ENCODE measurements around the gene TCTN2. TPM values are rescaled to one million over a fixed set of nuclear protein-coding genes. Genes with fewer than 3 reads are reported as not detected.

Gene TCTN2
- 15.7 to 16.8 TPM (median 16.8 TPM) in 3 replicates for total RNA-seq

GRCh38 chr12:123670882-123671728 lies at the start of gene TCTN2:
Gene TCTN2, plus strand, starts transcription at chr12:123671113. Its CDS starts 128 bp downstream, at chr12:123671241.
- Mint-ChIP-seq H3K4me1 (peaks cover 11% of the 10 kb centered on the region), H3K9me3 (peaks cover 8% of the 10 kb centered on the region), H3K27me3 (ENCODE audit: low read depth) (no peaks in the 10 kb centered on the region), H3K4me3 (peak within 1 kb of the TSS; percentile 91), H3K27ac (peak within 1 kb of the TSS; percentile 53), H3K36me3 (peaks cover 13% of the 10 kb centered on the region)
- TF ChIP-seq CTCF (IDR thresholded peaks at IDR 0.05; ENCODE audit: unreplicated experiment), result no peak
- DNase-seq (ENCODE audit: low spot score in 2 of 2, unreplicated experiment in 2 of 2), result peak; percentile 94 to 96

GRCh38 chr12:123621619-123622530 lies 49.0 kb upstream of the TCTN2 start:
- no peak for TF ChIP-seq CTCF (IDR thresholded peaks at IDR 0.05; ENCODE audit: unreplicated experiment)
- no peaks in the 10 kb centered on the region for H3K27me3 Mint-ChIP-seq (ENCODE audit: low read depth)
- no peaks in the 10 kb centered on the region for H3K9me3 Mint-ChIP-seq
- no peak overlapping the region for H3K27ac Mint-ChIP-seq
- no peaks in the 10 kb centered on the region for H3K4me1 Mint-ChIP-seq
- no peak for DNase-seq (ENCODE audit: low spot score in 2 of 2, unreplicated experiment in 2 of 2)
- peaks cover 54% of the 10 kb centered on the region for H3K36me3 Mint-ChIP-seq
- H3K4me3 Mint-ChIP-seq, result no peak overlapping the region

- peaks cover 15% of the 10 kb centered on the region for H3K36me3 Mint-ChIP-seq
- peaks cover 15% of the 10 kb centered on the region for H3K4me1 Mint-ChIP-seq
- peak within 1 kb of the TSS; percentile 97 for H3K27ac Mint-ChIP-seq
- TF ChIP-seq CTCF (IDR thresholded peaks at IDR 0.05; ENCODE audit: unreplicated experiment), result no peak
- no peaks in the 10 kb centered on the region for H3K9me3 Mint-ChIP-seq
- peak; percentile 89 to 95 for DNase-seq (ENCODE audit: low spot score in 2 of 2, unreplicated experiment in 2 of 2)
- no peaks in the 10 kb centered on the region for H3K27me3 Mint-ChIP-seq (ENCODE audit: low read depth)
- peak within 1 kb of the TSS; percentile 92 for H3K4me3 Mint-ChIP-seq
Observed at GRCh38 chr12:123633379-123634141, 37.4 kb upstream of the TCTN2 start, which contains the start of the genes EIF2B1 and GTF2H3. Gene EIF2B1, minus strand, starts transcription at chr12:123633686. Its CDS starts 129 bp downstream, at chr12:123633557. Gene GTF2H3, plus strand, starts transcription at chr12:123633829. Its CDS starts 31 bp downstream, at chr12:123633860.

GRCh38 chr12:123634142-123634561 lies 36.8 kb upstream of the TCTN2 start:
- Mint-ChIP-seq H3K27ac (peak overlapping the region; percentile 97), H3K9me3 (no peaks in the 10 kb centered on the region), H3K27me3 (ENCODE audit: low read depth) (no peaks in the 10 kb centered on the region), H3K36me3 (peaks cover 11% of the 10 kb centered on the region), H3K4me3 (peak overlapping the region; percentile 92), H3K4me1 (peaks cover 15% of the 10 kb centered on the region)
- TF ChIP-seq CTCF (IDR thresholded peaks at IDR 0.05; ENCODE audit: unreplicated experiment), result no peak
- no peak for DNase-seq (ENCODE audit: low spot score in 2 of 2, unreplicated experiment in 2 of 2)

- H3K9me3 Mint-ChIP-seq, result no peaks in the 10 kb centered on the region
Observed at GRCh38 chr12:123643911-123644310, 27.0 kb upstream of the TCTN2 start.

More at GRCh38 chr12:123643911-123644310, 27.0 kb upstream of the TCTN2 start:
- Mint-ChIP-seq H3K4me3 (no peak overlapping the region), H3K27ac (no peak overlapping the region), H3K4me1 (no peaks in the 10 kb centered on the region), H3K36me3 (peaks cover 14% of the 10 kb centered on the region), H3K27me3 (ENCODE audit: low read depth) (no peaks in the 10 kb centered on the region)
- no peak for TF ChIP-seq CTCF (IDR thresholded peaks at IDR 0.05; ENCODE audit: unreplicated experiment)
- no peak for DNase-seq (ENCODE audit: low spot score in 2 of 2, unreplicated experiment in 2 of 2)
